Measurements from ENCODE around the gene LRRC4C.

Gene LRRC4C

GRCh38 chr11:40508303-40508702, 951.1 kb downstream of the LRRC4C start:
- Histone ChIP-seq H2BK120ac (ENCODE audit: low read depth, low read length) (no peak overlapping the region), H3K9me3 (replicated peaks in 1 of 2; ENCODE audit: control insufficient read depth in 2 of 2, insufficient read depth in 1 of 2, low read depth in 1 of 2, low read length in 2 of 2) (no peaks in the 10 kb centered on the region), H3K9ac (ENCODE audit: low read depth, low read length, poor library complexity) (no peak overlapping the region), H2BK12ac (ENCODE audit: low read length) (no peak overlapping the region), H3K4me1 (ENCODE audit: control insufficient read depth in 2 of 2, insufficient read depth in 1 of 2, low read depth in 1 of 2, low read length in 2 of 2) (no peaks in the 10 kb centered on the region), H4K8ac (ENCODE audit: low read depth, low read length) (no peak overlapping the region), H3K18ac (ENCODE audit: low read length) (no peak overlapping the region), H3K23ac (ENCODE audit: low read depth, low read length, poor library complexity) (no peak overlapping the region), H2AK5ac (ENCODE audit: low read depth, low read length) (no peak overlapping the region), H3K4me3 (ENCODE audit: low read length in 2 of 2) (no peak overlapping the region), H3K27ac (replicated peaks; ENCODE audit: low read length) (no peak overlapping the region), H3K79me1 (ENCODE audit: low read depth, low read length) (no peaks in the 10 kb centered on the region), H4K91ac (ENCODE audit: low read depth, low read length, poor library complexity) (no peak overlapping the region), H3K4ac (ENCODE audit: low read length) (no peak overlapping the region), H3K14ac (ENCODE audit: low read length) (no peak overlapping the region), H2AFZ (ENCODE audit: low read length) (no peak overlapping the region), H3K36me3 (replicated peaks in 1 of 2; ENCODE audit: control insufficient read depth in 2 of 2, insufficient read depth in 2 of 2, low read length in 2 of 2) (no peaks in the 10 kb centered on the region), H3K4me2 (ENCODE audit: insufficient read depth, low read length, poor library complexity, severe bottlenecking) (no peak overlapping the region), H2BK5ac (ENCODE audit: low read length) (no peak overlapping the region), H2BK15ac (ENCODE audit: low read length) (no peak overlapping the region), H3K27me3 (ENCODE audit: control insufficient read depth in 3 of 3, insufficient read depth in 3 of 3, low read depth in 1 of 3, low read length in 3 of 3) (no peaks in the 10 kb centered on the region)
- DNase-seq (ENCODE audit: low spot score), result no peak

GRCh38 chr11:40506226-40506625, 953.2 kb downstream of the LRRC4C start:
- H4K8ac ChIP-seq (ENCODE audit: low read depth, low read length), result no peak overlapping the region
- no peak overlapping the region for H3K18ac ChIP-seq (ENCODE audit: low read length)
- no peaks in the 10 kb centered on the region for H3K27me3 ChIP-seq (ENCODE audit: control insufficient read depth in 3 of 3, insufficient read depth in 3 of 3, low read depth in 1 of 3, low read length in 3 of 3)
- no peak overlapping the region for H2BK12ac ChIP-seq (ENCODE audit: low read length)
- no peaks in the 10 kb centered on the region for H3K36me3 ChIP-seq (replicated peaks in 1 of 2; ENCODE audit: control insufficient read depth in 2 of 2, insufficient read depth in 2 of 2, low read length in 2 of 2)
- no peak overlapping the region for H3K4me3 ChIP-seq (ENCODE audit: low read length in 2 of 2)
- H3K4me1 ChIP-seq (ENCODE audit: control insufficient read depth in 2 of 2, insufficient read depth in 1 of 2, low read depth in 1 of 2, low read length in 2 of 2), result no peaks in the 10 kb centered on the region
- H2AK5ac ChIP-seq (ENCODE audit: low read depth, low read length), result no peak overlapping the region
- H2BK5ac ChIP-seq (ENCODE audit: low read length), result no peak overlapping the region
- no peak overlapping the region for H3K14ac ChIP-seq (ENCODE audit: low read length)
- no peaks in the 10 kb centered on the region for H3K9me3 ChIP-seq (replicated peaks in 1 of 2; ENCODE audit: control insufficient read depth in 2 of 2, insufficient read depth in 1 of 2, low read depth in 1 of 2, low read length in 2 of 2)
- no peak overlapping the region for H4K91ac ChIP-seq (ENCODE audit: low read depth, low read length, poor library complexity)
- WGBS, 2 donors (ENCODE audit: extremely low coverage in 2 of 2, insufficient read length in 2 of 2, insufficient replicate concordance in 1 of 2), result no CpG with 5 or more reads among the region's 3 CpGs
- no peak overlapping the region for H2BK15ac ChIP-seq (ENCODE audit: low read length)
- H3K23ac ChIP-seq (ENCODE audit: low read depth, low read length, poor library complexity), result no peak overlapping the region
- H3K27ac ChIP-seq (replicated peaks; ENCODE audit: low read length), result no peak overlapping the region
- H2AFZ ChIP-seq (ENCODE audit: low read length), result no peak overlapping the region
- H3K79me1 ChIP-seq (ENCODE audit: low read depth, low read length), result no peaks in the 10 kb centered on the region
- no peak for DNase-seq (ENCODE audit: low spot score)
- H2BK120ac ChIP-seq (ENCODE audit: low read depth, low read length), result no peak overlapping the region
- no peak overlapping the region for H3K4me2 ChIP-seq (ENCODE audit: insufficient read depth, low read length, poor library complexity, severe bottlenecking)
- H3K4ac ChIP-seq (ENCODE audit: low read length), result no peak overlapping the region
- H3K9ac ChIP-seq (ENCODE audit: low read depth, low read length, poor library complexity), result no peak overlapping the region

- H3K18ac ChIP-seq (ENCODE audit: low read length), result no peak overlapping the region
- H2BK15ac ChIP-seq (ENCODE audit: low read length), result no peak overlapping the region
- H2BK5ac ChIP-seq (ENCODE audit: low read length), result no peak overlapping the region
- no peak overlapping the region for H2AK5ac ChIP-seq (ENCODE audit: low read depth, low read length)
- H3K79me1 ChIP-seq (ENCODE audit: low read depth, low read length), result no peaks in the 10 kb centered on the region
- H3K27ac ChIP-seq (replicated peaks; ENCODE audit: low read length), result no peak overlapping the region
- H3K4me2 ChIP-seq (ENCODE audit: insufficient read depth, low read length, poor library complexity, severe bottlenecking), result no peak overlapping the region
- no peak for DNase-seq (ENCODE audit: low spot score)
- no peaks in the 10 kb centered on the region for H3K36me3 ChIP-seq (replicated peaks in 1 of 2; ENCODE audit: control insufficient read depth in 2 of 2, insufficient read depth in 2 of 2, low read length in 2 of 2)
- H3K4me1 ChIP-seq (ENCODE audit: control insufficient read depth in 2 of 2, insufficient read depth in 1 of 2, low read depth in 1 of 2, low read length in 2 of 2), result no peaks in the 10 kb centered on the region
- H3K14ac ChIP-seq (ENCODE audit: low read length), result no peak overlapping the region
- H4K91ac ChIP-seq (ENCODE audit: low read depth, low read length, poor library complexity), result no peak overlapping the region
- H3K9me3 ChIP-seq (replicated peaks in 1 of 2; ENCODE audit: control insufficient read depth in 2 of 2, insufficient read depth in 1 of 2, low read depth in 1 of 2, low read length in 2 of 2), result no peaks in the 10 kb centered on the region
- H3K4me3 ChIP-seq (ENCODE audit: low read length in 2 of 2), result no peak overlapping the region
- no peak overlapping the region for H4K8ac ChIP-seq (ENCODE audit: low read depth, low read length)
- no CpG with 5 or more reads among the region's 3 CpGs for WGBS, 2 donors (ENCODE audit: extremely low coverage in 2 of 2, insufficient read length in 2 of 2, insufficient replicate concordance in 1 of 2)
- H3K9ac ChIP-seq (ENCODE audit: low read depth, low read length, poor library complexity), result no peak overlapping the region
- H3K4ac ChIP-seq (ENCODE audit: low read length), result no peak overlapping the region
- H3K23ac ChIP-seq (ENCODE audit: low read depth, low read length, poor library complexity), result no peak overlapping the region
- no peak overlapping the region for H2BK12ac ChIP-seq (ENCODE audit: low read length)
- no peaks in the 10 kb centered on the region for H3K27me3 ChIP-seq (ENCODE audit: control insufficient read depth in 3 of 3, insufficient read depth in 3 of 3, low read depth in 1 of 3, low read length in 3 of 3)
- H2BK120ac ChIP-seq (ENCODE audit: low read depth, low read length), result no peak overlapping the region
- no peak overlapping the region for H2AFZ ChIP-seq (ENCODE audit: low read length)
These were observed 968.1 kb downstream of the LRRC4C start for GRCh38 chr11:40491341-40491740.

- no CpG with 5 or more reads among the region's 1 CpG for WGBS, 2 donors (ENCODE audit: extremely low coverage in 2 of 2, insufficient read length in 2 of 2, insufficient replicate concordance in 1 of 2)
These were observed 991.7 kb downstream of the LRRC4C start for GRCh38 chr11:40467771-40468170.

More at GRCh38 chr11:40467771-40468170, 991.7 kb downstream of the LRRC4C start:
- no peak overlapping the region for H3K4me3 ChIP-seq (ENCODE audit: low read length in 2 of 2)
- no peaks in the 10 kb centered on the region for H3K79me1 ChIP-seq (ENCODE audit: low read depth, low read length)
- no peak overlapping the region for H2BK15ac ChIP-seq (ENCODE audit: low read length)
- H2AFZ ChIP-seq (ENCODE audit: low read length), result no peak overlapping the region
- no peak overlapping the region for H3K4me2 ChIP-seq (ENCODE audit: insufficient read depth, low read length, poor library complexity, severe bottlenecking)
- H2BK5ac ChIP-seq (ENCODE audit: low read length), result no peak overlapping the region
- H2BK12ac ChIP-seq (ENCODE audit: low read length), result no peak overlapping the region
- no peak overlapping the region for H3K27ac ChIP-seq (replicated peaks; ENCODE audit: low read length)
- H2BK120ac ChIP-seq (ENCODE audit: low read depth, low read length), result no peak overlapping the region
- no peaks in the 10 kb centered on the region for H3K36me3 ChIP-seq (replicated peaks in 1 of 2; ENCODE audit: control insufficient read depth in 2 of 2, insufficient read depth in 2 of 2, low read length in 2 of 2)
- H2AK5ac ChIP-seq (ENCODE audit: low read depth, low read length), result no peak overlapping the region
- no peak overlapping the region for H4K8ac ChIP-seq (ENCODE audit: low read depth, low read length)
- H3K9me3 ChIP-seq (replicated peaks in 1 of 2; ENCODE audit: control insufficient read depth in 2 of 2, insufficient read depth in 1 of 2, low read depth in 1 of 2, low read length in 2 of 2), result no peaks in the 10 kb centered on the region
- H3K18ac ChIP-seq (ENCODE audit: low read length), result no peak overlapping the region
- H4K91ac ChIP-seq (ENCODE audit: low read depth, low read length, poor library complexity), result no peak overlapping the region
- no peak overlapping the region for H3K4ac ChIP-seq (ENCODE audit: low read length)
- no peaks in the 10 kb centered on the region for H3K4me1 ChIP-seq (ENCODE audit: control insufficient read depth in 2 of 2, insufficient read depth in 1 of 2, low read depth in 1 of 2, low read length in 2 of 2)
- H3K9ac ChIP-seq (ENCODE audit: low read depth, low read length, poor library complexity), result no peak overlapping the region
- no peak for DNase-seq (ENCODE audit: low spot score)
- H3K27me3 ChIP-seq (ENCODE audit: control insufficient read depth in 3 of 3, insufficient read depth in 3 of 3, low read depth in 1 of 3, low read length in 3 of 3), result no peaks in the 10 kb centered on the region
- no peak overlapping the region for H3K14ac ChIP-seq (ENCODE audit: low read length)
- no peak overlapping the region for H3K23ac ChIP-seq (ENCODE audit: low read depth, low read length, poor library complexity)
